Testis (tissue), 3 donors: ENCODE measurements around the gene SBNO2. TPM values are rescaled to one million over a fixed set of nuclear protein-coding genes. Genes with fewer than 3 reads are reported as not detected.
"Not testable (repeated sequence)": the region's sequence is repeated elsewhere in the genome, so short reads cannot be mapped to it uniquely, and the experiment has no call there.

Experiments
- DNase-seq: peaks from one replicate; pipeline ENCODE4 v3.0.0-alpha.2; 2019
- H3K27ac ChIP-seq, 2 donors: fragments of 200-600 bp; sonication (generic); one replicate each; pipeline ENCODE4 v1.5.1; 2019
- H3K27me3 ChIP-seq: fragments of 200-600 bp; sonication (generic); one replicate; pipeline ENCODE4 v1.5.1; 2019
- H3K36me3 ChIP-seq: fragments of 200-600 bp; sonication (generic); one replicate; pipeline ENCODE4 v1.5.1; 2017; ENCODE audit warnings: low read depth; ENCODE audit errors: missing control alignments
- H3K4me1 ChIP-seq: fragments of 200-600 bp; sonication (generic); one replicate; pipeline ENCODE4 v1.5.1; 2019
- H3K4me3 ChIP-seq, 2 donors: fragments of 200-600 bp; sonication (generic); one replicate each; pipeline ENCODE4 v1.5.1; 2017 to 2019
- H3K9me3 ChIP-seq: fragments of 200-600 bp; sonication (generic); one replicate; pipeline ENCODE4 v1.5.1; 2017
- POLR2A ChIP-seq: fragments of 450-650 bp; IDR thresholded peaks from one replicate; pipeline ENCODE4 v1.6.1; 2017; ENCODE audit warnings: antibody characterized with exemption, mild to moderate bottlenecking, moderate library complexity
- WGBS, 2 donors: methylation state at CpG; one replicate each; pipeline ENCODE4 v1.1.5; 2018; 5-methylcytosine and 5-hydroxymethylcytosine counted together
- intact Hi-C: fragments of 100-400 bp; cut with DNase I; formaldehyde crosslinking; loops from one replicate; pipeline ENCODE4 v1.15.1; 2023; ENCODE audit warnings: low total_unique reads
- polyA plus RNA-seq: library from polyadenylated mRNA; stranded (reverse); fragments of 350-450 nt; fragmentation: Illumina TruSeq; extraction: RNeasy Lipid Tissue Mini Kit (QIAGEN cat#74804); gene quantifications from one replicate; pipeline ENCODE4 v1.2.3, GENCODE V29; 2014; ENCODE audit warnings: low read depth, low replicate concordance; ENCODE audit not compliant: insufficient read depth
- total RNA-seq, 2 donors: library from RNA; depleted of rRNA; stranded (reverse); fragments of >200 nt; gene quantifications; one replicate each; pipeline ENCODE4 v1.2.3, GENCODE V29; 2016
- TF ChIP-seq, protein P1 (sequence below), 3 experiments: fragments of 450-650 bp in 2 of 3; fragments of 200-600 bp in 1 of 3; sonication (generic) in 1 of 3; IDR thresholded peaks; one replicate each; pipeline ENCODE4 v1.5.1; 2016 to 2019; ENCODE audit warnings: antibody characterized with exemption in 3 of 3, mild to moderate bottlenecking in 2 of 3, moderate library complexity in 1 of 3

The SBNO2 gene
- total and polyA plus RNA-seq, 3 donors from 2014 or later = 34.3 to 65.0 (median 58.9) TPM

DNA sequence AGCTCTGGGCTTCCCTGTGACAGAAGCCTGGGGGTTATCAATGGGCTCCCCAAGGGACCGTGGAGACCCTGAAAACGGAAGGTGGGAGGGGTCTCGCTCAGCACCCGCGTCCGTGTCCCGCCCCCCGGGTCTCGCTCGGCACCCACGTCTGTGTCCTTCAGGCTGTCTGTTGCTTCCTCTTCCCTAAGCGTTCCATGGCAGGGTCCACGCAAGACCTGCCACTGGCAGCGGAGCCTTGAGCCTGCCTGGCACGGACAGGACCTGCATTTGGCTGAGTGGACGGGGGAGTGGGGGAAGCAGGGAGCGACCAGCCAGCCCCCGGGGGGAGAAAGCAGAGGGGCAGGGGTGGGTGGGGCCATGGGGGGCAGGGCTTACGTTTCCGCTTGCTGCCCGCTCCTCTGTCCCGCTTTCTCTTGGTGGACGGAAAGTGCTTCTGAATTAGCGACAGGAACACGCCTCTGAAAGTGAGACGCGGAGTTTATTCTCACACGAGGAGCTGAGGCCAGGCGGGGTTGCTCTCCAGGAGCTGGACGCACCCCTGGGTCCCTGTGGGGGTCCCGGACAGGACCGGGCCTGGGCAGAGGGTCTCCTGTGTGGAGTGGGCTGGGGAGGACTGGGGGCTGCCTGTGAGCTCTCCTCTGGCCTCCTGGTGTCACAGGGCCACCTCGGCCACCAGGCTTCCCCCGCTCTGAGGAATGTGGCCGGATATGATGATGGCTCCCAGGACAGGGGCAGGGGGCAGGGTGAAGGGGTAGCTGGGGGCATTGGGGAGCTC is 58.2 kb downstream of the SBNO2 start:
- Histone ChIP-seq H3K27ac (no peak overlapping the region), H3K4me1 (peaks cover 29% of the 10 kb centered on the region), H3K4me3 (no peak overlapping the region), H3K9me3 (no peaks in the 10 kb centered on the region), H3K36me3 (no peaks in the 10 kb centered on the region), H3K27me3 (no peaks in the 10 kb centered on the region)
- no peak for TF ChIP-seq POLR2A
- TF ChIP-seq, protein P1, sequence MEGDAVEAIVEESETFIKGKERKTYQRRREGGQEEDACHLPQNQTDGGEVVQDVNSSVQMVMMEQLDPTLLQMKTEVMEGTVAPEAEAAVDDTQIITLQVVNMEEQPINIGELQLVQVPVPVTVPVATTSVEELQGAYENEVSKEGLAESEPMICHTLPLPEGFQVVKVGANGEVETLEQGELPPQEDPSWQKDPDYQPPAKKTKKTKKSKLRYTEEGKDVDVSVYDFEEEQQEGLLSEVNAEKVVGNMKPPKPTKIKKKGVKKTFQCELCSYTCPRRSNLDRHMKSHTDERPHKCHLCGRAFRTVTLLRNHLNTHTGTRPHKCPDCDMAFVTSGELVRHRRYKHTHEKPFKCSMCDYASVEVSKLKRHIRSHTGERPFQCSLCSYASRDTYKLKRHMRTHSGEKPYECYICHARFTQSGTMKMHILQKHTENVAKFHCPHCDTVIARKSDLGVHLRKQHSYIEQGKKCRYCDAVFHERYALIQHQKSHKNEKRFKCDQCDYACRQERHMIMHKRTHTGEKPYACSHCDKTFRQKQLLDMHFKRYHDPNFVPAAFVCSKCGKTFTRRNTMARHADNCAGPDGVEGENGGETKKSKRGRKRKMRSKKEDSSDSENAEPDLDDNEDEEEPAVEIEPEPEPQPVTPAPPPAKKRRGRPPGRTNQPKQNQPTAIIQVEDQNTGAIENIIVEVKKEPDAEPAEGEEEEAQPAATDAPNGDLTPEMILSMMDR (IDR thresholded peaks at IDR 0.05) = no peak
- 91 to 93% methylated on average over 23 to 35 of the region's 35 CpGs for WGBS, 2 donors
- intact Hi-C loops = no loop called here
- no peak for DNase-seq

DNA sequence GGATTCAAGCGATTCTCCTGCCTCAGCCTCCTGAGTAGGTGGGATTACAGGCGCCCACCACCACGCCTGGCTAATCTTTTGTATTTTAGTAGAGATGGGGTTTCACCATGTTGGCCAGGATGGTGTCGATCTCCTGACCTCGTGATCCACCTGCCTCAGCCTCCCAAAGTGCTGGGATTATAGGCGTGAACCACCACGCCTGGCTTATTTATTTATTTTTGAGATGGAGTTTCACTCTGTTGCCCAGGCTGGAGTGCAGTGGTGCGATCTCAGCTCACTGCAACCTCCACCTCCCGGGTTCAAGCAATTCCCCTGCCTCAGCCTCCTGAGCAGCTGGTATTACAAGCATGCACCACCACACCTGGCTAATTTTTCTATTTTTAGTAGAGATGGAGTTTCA is 59.3 kb downstream of the SBNO2 start:
- H3K27me3 ChIP-seq, DNase-seq, H3K36me3 ChIP-seq, H3K9me3 ChIP-seq, H3K4me3 ChIP-seq, H3K27ac ChIP-seq: not testable (repeated sequence)
- H3K4me1 ChIP-seq = peaks cover 35% of the 10 kb centered on the region
- intact Hi-C loops = loop anchor here (5.0 kb wide), 1 partner anchor 58 kb away; the partner anchor contains the start of gene SBNO2
- WGBS, 2 donors = 91 to 94% methylated on average over 9 of the region's 9 CpGs

DNA sequence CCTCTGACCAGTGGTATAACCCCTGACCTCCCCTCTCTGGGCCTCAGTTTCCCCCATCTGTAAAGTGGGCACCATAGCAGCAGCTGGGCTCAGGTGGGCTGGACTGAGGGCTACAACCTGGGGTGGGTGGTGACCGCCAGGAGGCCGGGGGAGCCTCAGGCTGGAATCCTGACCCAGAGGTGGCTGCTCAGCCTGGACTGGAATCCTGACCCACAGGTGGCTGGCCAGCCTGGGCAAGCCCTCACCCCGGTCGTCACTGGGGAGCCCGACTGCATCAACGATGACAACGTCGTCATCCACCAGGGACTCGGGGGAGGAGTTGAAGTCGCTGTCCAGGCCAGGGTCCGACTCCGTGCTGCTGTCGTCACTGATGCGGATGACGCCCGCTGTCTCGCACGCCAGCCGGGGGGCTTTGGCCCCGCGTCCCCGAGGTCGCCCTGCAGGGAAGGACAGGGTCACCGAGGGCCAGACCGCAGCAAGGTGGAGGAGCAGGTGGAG is 60.0 kb downstream of the SBNO2 start:
- Histone ChIP-seq H3K9me3 (no peaks in the 10 kb centered on the region), H3K27me3 (no peaks in the 10 kb centered on the region), H3K4me1 (peaks cover 35% of the 10 kb centered on the region), H3K27ac (peak overlapping the region; percentile 59 to 86), H3K4me3 (no peak overlapping the region), H3K36me3 (no peaks in the 10 kb centered on the region)
- intact Hi-C loops = loop anchor here (5.0 kb wide), 1 partner anchor 58 kb away; the partner anchor contains the start of gene SBNO2
- TF ChIP-seq POLR2A = no peak
- DNase-seq = no peak
- 94 to 100% methylated on average over 2 to 25 of the region's 25 CpGs for WGBS, 2 donors

DNA sequence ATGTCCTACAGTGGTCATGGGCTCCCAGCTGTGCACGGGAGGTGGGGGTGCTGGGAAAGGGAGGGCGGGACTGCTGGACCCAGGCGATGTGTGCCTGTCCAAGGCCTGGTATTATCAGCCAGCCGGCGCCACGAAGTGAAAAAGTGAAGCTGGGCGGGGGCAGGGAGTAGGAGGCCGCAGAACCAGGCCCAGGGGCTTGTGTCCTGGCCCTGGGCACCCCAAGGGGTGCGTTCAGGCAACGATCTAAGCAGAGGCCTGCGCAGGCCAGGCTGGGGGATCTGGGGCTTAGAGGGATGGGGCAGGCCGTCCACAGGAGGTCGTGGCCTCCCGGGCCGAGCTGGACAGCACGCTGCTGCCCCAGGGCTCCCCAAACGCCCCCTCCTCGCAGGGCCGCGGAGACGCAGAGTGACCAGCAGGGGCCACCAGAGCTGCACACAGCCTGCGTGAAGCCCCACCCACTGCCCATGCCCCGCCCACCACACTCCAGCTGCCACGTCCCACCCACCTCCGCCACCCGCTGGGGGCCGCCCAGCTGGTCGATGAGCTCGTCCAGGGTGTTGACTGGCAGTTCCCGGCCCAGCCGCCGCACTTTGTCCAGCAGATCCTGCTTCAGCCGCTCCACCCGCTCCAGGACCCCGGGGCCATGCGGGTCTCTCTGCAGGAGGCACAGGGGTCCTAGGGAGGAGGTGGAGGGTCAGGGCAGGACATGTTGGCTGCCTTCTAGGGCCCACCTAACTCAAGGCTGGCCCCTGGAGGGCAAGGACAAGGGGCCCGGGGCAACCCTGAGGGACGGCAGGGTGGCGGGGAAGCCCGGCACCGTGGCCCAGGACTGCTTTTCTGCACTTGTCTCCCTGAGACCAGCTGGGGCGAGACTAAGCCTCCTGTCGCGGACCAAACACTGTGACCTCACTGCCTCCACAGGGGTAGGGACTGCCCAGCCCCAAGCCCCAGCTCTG is 60.8 kb downstream of the SBNO2 start:
- H3K4me1 ChIP-seq = peaks cover 35% of the 10 kb centered on the region
- H3K4me3 ChIP-seq = no peak overlapping the region
- DNase-seq = peak; percentile 96
- no peaks in the 10 kb centered on the region for H3K27me3 ChIP-seq
- TF ChIP-seq, protein P1 (IDR thresholded peaks at IDR 0.05) = peak; percentile 81 to 84 (median 84)
- no peak for TF ChIP-seq POLR2A
- peak overlapping the region; percentile 59 to 86 for H3K27ac ChIP-seq
- intact Hi-C loops = loop anchor here (5.0 kb wide), 1 partner anchor 59 kb away; the partner anchor contains the start of gene SBNO2
- no peaks in the 10 kb centered on the region for H3K36me3 ChIP-seq
- WGBS, 2 donors = 38 to 58% methylated on average over 15 to 36 of the region's 44 CpGs
- H3K9me3 ChIP-seq = no peaks in the 10 kb centered on the region

DNA sequence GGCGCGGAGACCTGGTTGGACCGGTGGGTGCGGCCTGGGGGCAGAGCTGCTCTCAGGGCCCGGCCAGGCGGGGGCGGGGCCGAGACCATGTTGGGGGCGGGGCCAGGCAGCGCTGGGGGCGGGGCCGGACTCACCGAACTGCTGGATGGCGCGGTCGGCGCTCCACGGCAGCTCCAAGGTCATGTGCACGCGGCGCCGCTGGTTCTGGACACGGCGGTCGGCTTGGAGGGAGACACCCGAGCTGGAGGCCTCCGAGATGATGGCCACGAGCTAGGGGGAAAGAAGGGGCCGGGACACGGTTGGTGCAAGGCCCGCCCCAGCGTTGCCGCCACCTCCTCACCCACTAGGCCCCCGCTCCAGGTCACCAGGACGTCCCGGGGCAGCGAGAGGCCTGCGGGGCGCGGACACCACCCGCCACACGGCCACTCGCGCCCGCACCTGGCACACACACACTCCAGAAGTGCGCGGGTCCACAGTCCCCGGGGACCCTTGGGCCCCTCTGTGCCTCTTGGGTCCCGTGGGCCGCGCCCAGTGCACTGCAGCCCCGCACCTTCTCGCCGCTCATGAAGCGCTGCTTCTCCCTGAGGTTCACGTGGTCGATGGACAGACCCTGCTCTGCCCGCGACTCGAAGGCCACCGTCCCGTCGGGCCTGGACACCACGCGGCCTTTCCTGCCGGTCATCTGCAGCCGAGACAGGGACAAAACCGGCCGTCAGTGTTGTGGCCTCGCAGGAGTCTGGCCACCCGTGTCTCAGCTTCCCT is 61.6 kb downstream of the SBNO2 start:
- intact Hi-C loops = loop anchor here (5.0 kb wide), 1 partner anchor 60 kb away; the partner anchor contains the start of gene SBNO2
- Histone ChIP-seq H3K36me3 (no peaks in the 10 kb centered on the region), H3K4me3 (peak overlapping the region in 1 of 2 donors; percentile 23), H3K9me3 (no peaks in the 10 kb centered on the region), H3K27me3 (no peaks in the 10 kb centered on the region), H3K27ac (peak overlapping the region; percentile 59 to 86), H3K4me1 (peaks cover 35% of the 10 kb centered on the region)
- no peak for TF ChIP-seq POLR2A
- TF ChIP-seq, protein P1 (IDR thresholded peaks at IDR 0.05) = no peak
- 53 to 75% methylated on average over 9 to 71 of the region's 71 CpGs for WGBS, 2 donors
- DNase-seq = peak; percentile 88
